ENCODE results near the gene NEU2.
A peak's percentile ranks its signal among the peaks of the same experiment; 100 is the strongest.
"Not testable (repeated sequence)": the region's sequence is repeated elsewhere in the genome, so short reads cannot be mapped to it uniquely, and the experiment has no call there.

NEU2 gene

DNA sequence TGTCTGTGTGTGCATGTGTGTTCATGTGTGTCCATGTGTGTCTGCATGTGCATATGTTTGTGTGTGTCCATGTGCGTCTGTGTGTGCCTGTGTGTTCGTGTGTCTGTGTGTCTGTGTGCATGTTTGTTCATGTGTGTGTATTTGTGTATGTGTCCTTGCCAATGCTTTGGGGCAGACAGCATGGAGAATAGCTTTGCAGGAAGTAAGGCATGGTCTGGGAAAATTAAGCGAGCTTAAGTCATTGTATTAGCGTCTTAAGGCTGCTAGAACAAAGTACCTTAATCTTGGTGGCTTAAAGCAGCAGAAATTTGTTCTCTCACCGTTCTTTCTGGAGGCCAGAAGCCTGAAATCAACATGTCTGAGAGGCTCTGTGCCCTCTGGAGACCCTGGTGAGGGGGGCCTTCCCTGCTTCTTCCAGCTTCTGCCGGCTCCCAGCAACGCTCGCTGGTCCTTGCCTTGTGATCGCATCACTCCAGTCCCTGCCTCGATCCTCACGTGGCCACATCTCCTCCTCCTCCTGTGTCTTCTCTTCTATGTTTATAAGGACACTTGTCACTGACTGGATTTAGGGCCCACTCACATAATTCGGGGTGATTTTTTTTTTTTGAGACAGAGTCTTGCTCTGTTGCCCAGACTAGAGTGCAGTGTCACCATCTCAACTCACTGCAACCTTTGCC lies 3.8 kb downstream of the NEU2 start:
- no peak for DNase-seq

GRCh38 chr2:233037078-233037477 lies 4.6 kb downstream of the NEU2 start:
- DNase-seq: no peak

DNA sequence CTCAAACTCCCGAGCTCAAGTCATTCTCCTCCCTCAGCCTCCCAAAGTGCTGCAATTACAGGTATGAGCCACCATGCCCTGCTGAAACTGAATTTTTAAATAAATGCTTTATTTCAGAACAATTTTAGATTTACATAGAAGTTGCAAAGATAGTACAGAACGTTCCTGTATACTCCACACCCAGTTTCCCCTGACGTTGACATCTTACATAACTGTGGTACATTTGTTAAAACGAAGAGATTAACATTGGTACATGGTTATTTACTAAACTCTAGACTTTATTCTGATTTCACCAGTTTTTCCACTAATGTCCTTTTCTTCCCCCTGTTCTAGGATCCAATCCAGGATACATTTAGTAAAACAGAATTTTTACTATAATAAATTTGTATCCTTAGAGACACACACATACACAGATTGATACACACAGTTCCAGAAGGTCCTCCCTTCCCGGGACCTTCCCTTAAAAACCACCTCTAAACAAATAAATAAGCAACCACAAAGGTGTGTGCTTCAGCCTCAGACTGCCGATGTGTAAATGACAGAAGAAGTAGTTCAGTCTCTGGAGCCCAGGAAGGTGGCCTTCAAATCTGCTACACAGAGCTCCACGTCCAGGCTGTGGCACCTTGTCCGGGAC lies 6.9 kb downstream of the NEU2 start:
- DNase-seq: no peak

DNA sequence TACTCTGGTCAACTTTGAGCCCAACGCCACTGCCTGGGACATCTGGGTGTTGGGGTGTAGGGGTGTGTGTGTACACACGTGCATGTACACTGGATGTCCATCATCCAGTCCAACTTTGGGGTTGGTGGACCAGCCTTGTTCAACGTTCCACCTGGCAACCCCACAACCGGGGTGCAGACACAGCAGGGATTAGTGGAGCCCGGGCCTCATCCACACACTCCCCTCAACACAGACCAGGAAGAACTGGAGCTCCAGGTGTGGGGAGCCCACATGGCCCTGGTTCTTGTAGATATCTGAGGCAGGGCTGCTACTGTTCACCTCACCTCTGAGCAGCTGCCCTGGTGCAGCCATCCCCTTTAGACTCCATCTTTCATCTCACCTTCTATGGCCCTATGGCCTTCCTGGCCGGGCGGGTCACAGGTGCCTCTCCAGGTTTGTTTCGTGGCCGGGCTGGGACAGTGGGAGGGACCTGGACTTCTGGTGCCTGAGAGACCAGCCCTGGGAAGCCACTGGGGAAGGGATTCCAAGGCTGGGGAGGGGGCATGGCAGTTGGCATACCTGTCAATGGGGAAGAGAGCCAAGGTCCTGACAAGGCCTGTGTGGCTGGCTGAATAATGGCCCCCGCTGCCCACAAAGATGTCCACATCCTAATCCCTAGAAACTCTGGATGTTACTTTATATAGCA lies 7.5 kb downstream of the NEU2 start:
- DNase-seq: no peak

DNA sequence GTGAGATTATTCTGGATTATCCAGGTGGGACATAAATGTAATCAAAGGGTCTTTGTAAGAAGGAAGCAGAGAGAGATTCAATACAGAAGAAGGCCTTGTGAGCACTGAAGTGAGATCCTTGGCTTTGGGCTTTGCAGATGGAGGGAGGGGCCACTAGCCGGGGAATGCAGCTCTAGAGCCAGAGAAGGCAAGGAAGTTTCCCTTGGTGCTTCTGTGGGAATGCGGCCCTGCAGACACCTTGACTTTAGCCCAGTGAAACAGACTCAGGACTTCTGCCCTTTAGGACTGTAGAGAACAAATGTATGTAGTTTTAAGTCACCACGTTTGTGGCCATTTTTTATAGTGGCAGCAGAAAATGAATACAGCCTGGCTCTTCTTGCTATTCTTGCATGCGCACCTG lies 8.1 kb downstream of the NEU2 start:
- no peak for DNase-seq

- no peak for DNase-seq
Observed at GRCh38 chr2:233041722-233042323, 9.4 kb downstream of the NEU2 start.

GRCh38 chr2:233042549-233042948 lies 10.1 kb downstream of the NEU2 start:
- no peak for DNase-seq

- DNase-seq: no peak
Observed at GRCh38 chr2:233044974-233045605, 12.6 kb downstream of the NEU2 start.

GRCh38 chr2:233047206-233047605 lies 14.7 kb downstream of the NEU2 start:
- DNase-seq: no peak

GRCh38 chr2:233047667-233048066 lies 15.2 kb downstream of the NEU2 start:
- DNase-seq: no peak

DNA sequence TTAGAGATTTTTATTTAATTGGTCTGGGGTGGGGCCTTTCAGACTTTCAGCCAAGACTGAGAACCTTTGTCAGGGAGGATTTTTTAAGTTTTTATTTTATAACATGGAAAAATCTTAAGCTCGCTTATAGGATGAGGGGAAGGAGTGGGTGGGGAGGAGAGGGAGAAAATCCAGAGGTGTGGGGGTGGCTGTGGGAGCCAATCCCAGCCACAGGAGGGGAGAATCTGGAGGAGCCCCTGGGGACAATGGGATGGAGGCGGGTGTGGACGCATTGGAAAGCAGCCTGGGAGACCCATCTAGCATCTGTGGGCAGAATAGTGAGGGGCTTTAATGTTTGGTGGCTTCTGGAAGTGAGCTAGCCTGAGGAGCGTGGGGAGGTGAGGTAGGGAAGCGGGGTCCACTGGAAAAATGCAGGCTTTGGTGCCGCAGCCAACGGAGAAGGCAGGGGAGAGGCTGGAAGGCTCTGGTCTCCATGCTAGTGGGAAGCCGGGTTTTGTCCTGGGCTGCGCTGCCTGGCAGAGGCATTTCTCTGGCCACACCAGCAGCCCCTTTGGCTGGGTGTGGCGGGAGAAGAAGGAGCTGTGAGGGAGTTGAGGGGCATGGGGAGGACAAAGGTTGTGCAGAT lies 16.2 kb downstream of the NEU2 start:
- DNase-seq: no peak

DNA sequence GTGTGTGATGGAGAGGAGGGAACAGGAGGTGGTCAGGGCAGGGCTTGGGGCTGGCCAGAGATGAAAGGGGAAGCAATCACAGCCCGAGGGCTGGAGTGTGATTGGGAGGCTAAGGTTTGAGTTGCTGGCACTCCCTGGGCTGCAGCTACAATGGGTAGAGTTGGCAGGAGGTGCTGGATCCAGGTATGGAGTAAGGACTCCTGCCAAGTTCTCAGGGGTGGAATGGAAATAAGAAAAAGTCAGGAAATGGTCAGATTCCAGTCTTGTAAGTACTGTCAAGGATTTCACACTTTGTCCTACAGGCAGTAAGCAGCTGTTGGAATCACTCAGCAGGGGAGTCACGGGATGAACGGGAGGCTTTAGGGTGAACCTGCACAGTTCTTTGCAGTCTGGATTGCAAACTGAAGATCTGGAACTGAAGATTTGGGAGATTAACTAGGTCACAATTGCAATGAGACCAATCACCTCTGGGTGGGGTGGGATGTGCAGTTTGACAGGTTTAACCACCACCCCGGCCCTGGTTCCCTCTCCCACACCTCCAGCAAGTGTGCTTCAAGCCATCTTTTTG lies 16.8 kb downstream of the NEU2 start:
- no peak for DNase-seq

- no peak for DNase-seq
Observed at GRCh38 chr2:233051241-233052149, 19.0 kb downstream of the NEU2 start.

DNA sequence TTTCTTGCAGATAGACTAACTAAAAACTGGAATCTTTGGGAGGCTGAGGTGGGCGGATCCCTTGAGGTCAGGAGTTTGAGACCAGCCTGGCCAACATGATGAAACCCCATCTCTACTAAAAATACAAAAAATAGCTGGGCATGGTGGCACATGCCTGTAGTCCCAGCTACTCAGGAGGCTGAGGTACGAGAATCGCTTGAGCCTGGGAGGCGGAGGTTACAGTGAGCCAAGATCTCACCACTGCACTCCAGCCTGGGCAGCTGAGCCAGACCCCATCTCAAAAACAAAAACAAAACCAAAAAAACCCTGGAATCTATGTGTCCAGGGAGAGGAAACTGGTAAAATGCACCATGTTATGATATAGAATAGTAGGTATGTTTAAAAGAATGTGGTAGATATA lies 20.0 kb downstream of the NEU2 start:
- not testable (repeated sequence) for DNase-seq

- DNase-seq: peak; percentile 84
Observed at GRCh38 chr2:233053928-233054784, 21.7 kb downstream of the NEU2 start.

DNA sequence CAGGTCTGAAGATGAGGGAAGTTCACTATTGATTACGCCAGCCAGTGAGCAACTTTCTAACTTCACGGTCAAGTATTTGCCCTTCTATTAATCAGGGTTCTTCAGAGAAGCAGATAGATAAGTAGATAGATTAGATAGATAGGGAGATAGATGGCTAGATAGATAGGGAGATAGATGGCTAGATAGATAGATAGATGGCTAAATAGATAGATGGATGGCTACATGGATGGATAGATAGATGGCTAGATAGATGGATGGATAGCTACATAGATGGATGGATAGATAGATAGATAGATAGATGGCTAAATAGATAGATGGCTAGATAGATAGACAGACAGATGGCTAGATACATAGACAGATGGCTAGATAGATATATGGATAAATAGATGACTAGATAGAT lies 22.9 kb downstream of the NEU2 start:
- no peak for DNase-seq

DNA sequence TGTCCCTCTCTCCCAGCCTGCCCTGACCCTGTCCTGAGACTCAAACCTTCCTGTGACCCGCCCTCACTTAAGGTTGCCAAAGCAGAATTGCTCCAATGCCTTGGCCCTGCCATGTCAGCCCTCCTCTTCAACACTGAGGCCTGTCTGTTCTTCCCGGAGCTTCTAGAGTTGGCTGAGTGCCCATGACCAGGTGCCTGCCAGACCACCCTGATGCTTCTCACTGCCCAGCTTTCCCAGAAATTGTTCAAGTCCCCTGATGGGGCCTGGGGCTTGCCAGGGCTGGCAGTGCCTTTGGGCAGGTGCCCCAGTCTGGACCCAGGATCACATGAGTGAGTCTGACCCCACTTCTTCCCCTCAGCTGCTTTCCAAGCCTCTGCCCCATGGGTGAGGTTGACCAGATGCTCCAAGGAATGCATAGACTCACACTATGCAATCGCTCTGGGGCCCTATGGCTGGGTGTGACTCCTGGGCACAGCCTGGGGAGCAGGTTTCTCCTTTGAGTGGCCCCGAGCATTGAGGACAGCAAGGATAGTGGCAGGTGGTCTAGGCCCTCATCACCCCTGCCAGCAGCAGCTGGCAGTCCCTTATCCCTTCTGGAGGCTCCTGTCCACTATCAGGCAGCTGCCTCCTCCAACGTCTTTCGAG lies 24.6 kb downstream of the NEU2 start:
- DNase-seq: no peak

DNA sequence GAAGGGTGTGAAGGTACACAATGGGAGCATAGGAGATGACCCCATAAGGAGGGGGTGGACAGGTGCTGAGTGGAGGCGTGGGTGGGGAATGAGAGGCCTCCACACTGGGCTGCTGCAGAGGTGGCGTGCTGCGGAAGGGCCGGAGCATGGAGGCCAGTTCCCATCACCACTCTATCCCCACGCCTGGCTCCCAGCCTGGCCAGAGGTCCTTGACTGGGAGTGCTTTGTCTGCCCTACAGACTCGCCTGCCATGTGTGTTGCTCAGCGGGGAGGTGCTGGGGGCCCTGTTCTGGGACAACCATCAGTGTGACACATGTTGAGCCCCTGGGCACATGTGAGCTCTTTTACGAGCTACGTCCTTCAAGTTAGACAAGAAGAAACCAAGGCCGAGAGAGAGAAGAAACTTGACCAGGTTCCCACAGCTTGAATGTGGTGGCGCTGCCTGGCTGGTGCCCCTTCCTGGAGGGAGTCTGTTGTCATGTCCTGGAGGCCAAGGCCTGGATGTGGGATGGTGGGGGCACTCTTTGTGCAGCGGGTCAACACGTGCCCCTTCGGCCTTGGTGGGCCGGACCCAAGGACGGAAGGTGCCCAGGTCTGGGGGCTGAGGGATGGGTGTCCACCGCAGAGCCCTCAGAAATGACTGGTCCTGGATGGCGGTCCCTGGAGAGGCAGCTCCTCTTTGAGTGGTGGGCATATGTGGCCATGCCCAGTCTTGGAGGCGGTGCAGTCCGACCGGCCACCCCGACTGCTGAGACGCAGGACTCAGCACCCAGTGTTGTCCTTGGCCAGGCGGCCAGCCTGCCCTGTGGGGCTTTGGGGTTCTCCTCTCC lies 26.5 kb downstream of the NEU2 start:
- DNase-seq: no peak

DNA sequence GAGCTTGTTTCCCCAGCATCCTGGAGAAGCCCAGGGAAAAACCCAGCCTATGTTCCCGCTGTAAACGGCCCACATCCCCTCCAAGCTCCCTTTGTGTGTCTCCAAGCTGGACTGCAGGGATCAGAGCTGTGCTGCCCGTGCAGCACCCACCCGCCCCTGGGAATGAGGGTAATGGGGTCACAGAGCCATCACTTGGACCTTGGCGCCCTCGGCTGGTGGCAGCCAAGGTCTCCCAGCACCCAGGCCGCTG lies 27.0 kb downstream of the NEU2 start:
- no peak for DNase-seq
